ENCODE results near the gene FNDC10. TPM values are rescaled to one million over a fixed set of nuclear protein-coding genes. Genes with fewer than 3 reads are reported as not detected.

The FNDC10 gene
- total RNA-seq, 1 donor from 2014 or later, result 4.2 TPM

- Mint-ChIP-seq H3K27ac (no peak overlapping the region), H3K4me1 (ENCODE audit: low read depth) (no peaks in the 10 kb centered on the region), H3K4me3 (ENCODE audit: low read depth) (no peak overlapping the region), H3K9me3 (ENCODE audit: low read depth) (no peaks in the 10 kb centered on the region), H3K27me3 (peaks cover 3% of the 10 kb centered on the region), H3K36me3 (ENCODE audit: insufficient read depth) (no peaks in the 10 kb centered on the region)
- DNase-seq (ENCODE audit: low spot score, unreplicated experiment), result no peak
- TF ChIP-seq CTCF (IDR thresholded peaks at IDR 0.05; ENCODE audit: unreplicated experiment), result no peak
Observed at GRCh38 chr1:1625824-1626206, 25.9 kb upstream of the FNDC10 start.

GRCh38 chr1:1625404-1625775, 25.5 kb upstream of the FNDC10 start:
- Mint-ChIP-seq H3K27ac (no peak overlapping the region), H3K36me3 (ENCODE audit: insufficient read depth) (no peaks in the 10 kb centered on the region), H3K9me3 (ENCODE audit: low read depth) (no peaks in the 10 kb centered on the region), H3K4me3 (ENCODE audit: low read depth) (no peak overlapping the region), H3K27me3 (peaks cover 2% of the 10 kb centered on the region), H3K4me1 (ENCODE audit: low read depth) (no peaks in the 10 kb centered on the region)
- DNase-seq (ENCODE audit: low spot score, unreplicated experiment), result no peak
- TF ChIP-seq CTCF (IDR thresholded peaks at IDR 0.05; ENCODE audit: unreplicated experiment), result no peak

GRCh38 chr1:1624443-1625403, 24.8 kb upstream of the FNDC10 start:
- Mint-ChIP-seq H3K9me3 (ENCODE audit: low read depth) (no peaks in the 10 kb centered on the region), H3K27ac (no peak overlapping the region), H3K27me3 (no peaks in the 10 kb centered on the region), H3K4me3 (ENCODE audit: low read depth) (no peak overlapping the region), H3K36me3 (ENCODE audit: insufficient read depth) (no peaks in the 10 kb centered on the region), H3K4me1 (ENCODE audit: low read depth) (no peaks in the 10 kb centered on the region)
- DNase-seq (ENCODE audit: low spot score, unreplicated experiment), result no peak
- TF ChIP-seq CTCF (IDR thresholded peaks at IDR 0.05; ENCODE audit: unreplicated experiment), result no peak

GRCh38 chr1:1623631-1624442, 23.9 kb upstream of the FNDC10 start:
- H3K9me3 Mint-ChIP-seq (ENCODE audit: low read depth), result no peaks in the 10 kb centered on the region
- no peak for TF ChIP-seq CTCF (IDR thresholded peaks at IDR 0.05; ENCODE audit: unreplicated experiment)
- DNase-seq (ENCODE audit: low spot score, unreplicated experiment), result no peak
- H3K27ac Mint-ChIP-seq, result no peak overlapping the region
- no peaks in the 10 kb centered on the region for H3K27me3 Mint-ChIP-seq
- no peak overlapping the region for H3K4me3 Mint-ChIP-seq (ENCODE audit: low read depth)
- no peaks in the 10 kb centered on the region for H3K4me1 Mint-ChIP-seq (ENCODE audit: low read depth)
- H3K36me3 Mint-ChIP-seq (ENCODE audit: insufficient read depth), result no peaks in the 10 kb centered on the region

- Mint-ChIP-seq H3K27ac (no peak overlapping the region), H3K27me3 (no peaks in the 10 kb centered on the region), H3K4me1 (ENCODE audit: low read depth) (no peaks in the 10 kb centered on the region), H3K9me3 (ENCODE audit: low read depth) (no peaks in the 10 kb centered on the region), H3K36me3 (ENCODE audit: insufficient read depth) (no peaks in the 10 kb centered on the region), H3K4me3 (ENCODE audit: low read depth) (no peak overlapping the region)
- DNase-seq (ENCODE audit: low spot score, unreplicated experiment), result no peak
- TF ChIP-seq CTCF (IDR thresholded peaks at IDR 0.05; ENCODE audit: unreplicated experiment), result no peak
Observed at GRCh38 chr1:1623181-1623630, 23.3 kb upstream of the FNDC10 start.
